Right atrium auricular region (tissue), 2 donors: Measurements from ENCODE around the gene HERPUD1. TPM values are rescaled to one million over a fixed set of nuclear protein-coding genes. Genes with fewer than 3 reads are reported as not detected.
"Not testable (repeated sequence)": the region's sequence is repeated elsewhere in the genome, so short reads cannot be mapped to it uniquely, and the experiment has no call there.

Source experiments
- DNase-seq: peaks from one replicate; pipeline ENCODE4 v3.0.0-alpha.2; 2019; ENCODE audit warnings: low spot score
- H3K27ac ChIP-seq, 2 donors: fragments of 200-600 bp; sonication (generic); 1 replicate in 1 of 2; 2 replicates in 1 of 2; pipeline ENCODE4 v1.5.1; 2016 to 2019
- H3K27me3 ChIP-seq, 2 donors: fragments of 200-600 bp; sonication (generic); one replicate each; pipeline versions ENCODE4 v1.5.1 to v1.6.0; 2017 to 2019
- H3K36me3 ChIP-seq: fragments of 200-600 bp; sonication (generic); one replicate; pipeline ENCODE4 v1.5.1; 2016
- H3K4me1 ChIP-seq, 2 donors: fragments of 200-600 bp; sonication (generic); one replicate each; pipeline versions ENCODE4 v1.5.1 to v1.6.0; 2017 to 2019
- H3K4me3 ChIP-seq, 2 donors: fragments of 200-600 bp; sonication (generic); 1 replicate in 1 of 2; 2 replicates in 1 of 2; pipeline ENCODE4 v1.5.1; 2017 to 2019; ENCODE audit warnings: mild to moderate bottlenecking in 1 of 2, moderate library complexity in 1 of 2
- H3K9me3 ChIP-seq, 2 donors: fragments of 200-600 bp; sonication (generic); one replicate each; pipeline ENCODE4 v1.5.1; 2019
- CTCF ChIP-seq, 2 donors: fragments of 200-600 bp; sonication (generic); IDR thresholded peaks; one replicate each; pipeline ENCODE4 v1.5.1; 2019; ENCODE audit warnings: antibody characterized with exemption in 2 of 2
- total RNA-seq, 2 donors: library from RNA; depleted of rRNA; stranded (reverse); fragments of >200 nt; gene quantifications; one replicate each; pipeline ENCODE4 v1.1.0, GENCODE V29; 2016

Gene HERPUD1
- total RNA-seq, 2 donors from 2014 or later = 76.4 to 140 TPM

- TF ChIP-seq CTCF (IDR thresholded peaks at IDR 0.05) = no peak
- Histone ChIP-seq H3K9me3 (no peaks in the 10 kb centered on the region), H3K4me1 (peaks cover 0 to 42% of the 10 kb centered on the region in 2 donors), H3K36me3 (peaks cover 16% of the 10 kb centered on the region), H3K27ac (peak overlapping the region; percentile 96 to 100), H3K27me3 (no peaks in the 10 kb centered on the region), H3K4me3 (peak overlapping the region; percentile 30 to 99)
- peak; percentile 67 for DNase-seq
Measured at GRCh38 chr16:56931271-56931891, 561 bp upstream of the HERPUD1 start.

GRCh38 chr16:56932721-56933619 is 1.0 kb downstream of the HERPUD1 start:
- TF ChIP-seq CTCF (IDR thresholded peaks at IDR 0.05) = no peak
- Histone ChIP-seq H3K4me3 (peak overlapping the region; percentile 70 to 99), H3K27ac (peak overlapping the region; percentile 96 to 100), H3K4me1 (peaks cover 0 to 45% of the 10 kb centered on the region in 2 donors), H3K36me3 (peaks cover 32% of the 10 kb centered on the region), H3K9me3 (no peaks in the 10 kb centered on the region), H3K27me3 (no peaks in the 10 kb centered on the region)
- DNase-seq = peak; percentile 92

- Histone ChIP-seq H3K4me1 (peaks cover 0 to 45% of the 10 kb centered on the region in 2 donors), H3K9me3 (no peaks in the 10 kb centered on the region), H3K4me3 (peak overlapping the region; percentile 70 to 99), H3K27ac (peak overlapping the region; percentile 96 to 100), H3K36me3 (peaks cover 42% of the 10 kb centered on the region), H3K27me3 (no peaks in the 10 kb centered on the region)
- no peak for TF ChIP-seq CTCF (IDR thresholded peaks at IDR 0.05)
- no peak for DNase-seq
Measured at GRCh38 chr16:56933828-56934598, 2.1 kb downstream of the HERPUD1 start.

GRCh38 chr16:56934599-56935145 is 2.7 kb downstream of the HERPUD1 start:
- not testable (repeated sequence) for H3K9me3 ChIP-seq, DNase-seq, H3K27me3 ChIP-seq
- Histone ChIP-seq H3K4me3 (peak overlapping the region; percentile 70 to 99), H3K36me3 (peaks cover 49% of the 10 kb centered on the region), H3K27ac (peak overlapping the region; percentile 96 to 100), H3K4me1 (peaks cover 0 to 45% of the 10 kb centered on the region in 2 donors)

GRCh38 chr16:56935201-56935600 is 3.3 kb downstream of the HERPUD1 start:
- H3K27ac ChIP-seq = peak overlapping the region in 1 of 2 donors; percentile 29
- DNase-seq = no peak
- TF ChIP-seq CTCF (IDR thresholded peaks at IDR 0.05) = no peak
- H3K4me3 ChIP-seq = peak overlapping the region in 1 of 2 donors; percentile 99
- H3K36me3 ChIP-seq = peaks cover 54% of the 10 kb centered on the region
- H3K9me3 ChIP-seq = no peaks in the 10 kb centered on the region
- H3K27me3 ChIP-seq = no peaks in the 10 kb centered on the region
- peaks cover 0 to 45% of the 10 kb centered on the region in 2 donors for H3K4me1 ChIP-seq
